Measurements from ENCODE around the gene MON1A.
A peak's percentile ranks its signal among the peaks of the same experiment; 100 is the strongest.

Gene MON1A

GRCh38 chr3:49872801-49873281, 56.8 kb downstream of the MON1A start:
- H3K4me3 ChIP-seq: no peak overlapping the region
- no peak for DNase-seq (ENCODE audit: low read depth, low spot score)
- H3K36me3 ChIP-seq (ENCODE audit: insufficient read depth, low read length): no peaks in the 10 kb centered on the region
- H3K9me3 ChIP-seq (ENCODE audit: low read depth, low read length): no peaks in the 10 kb centered on the region
- H3K27ac ChIP-seq: no peak overlapping the region
- no peak for TF ChIP-seq POLR2AphosphoS5 (IDR thresholded peaks at IDR 0.05; ENCODE audit: borderline replicate concordance, low read depth, low read length)
- no peak for TF ChIP-seq FOXP2 (optimal IDR thresholded peaks at IDR 0.05; ENCODE audit: control extremely low read depth, extremely low read length, insufficient read depth)
- TF ChIP-seq EZH2 (IDR thresholded peaks at IDR 0.05): no peak
- no peak overlapping the region for H3K9ac ChIP-seq (ENCODE audit: insufficient read length)

- Histone ChIP-seq H3K9me3 (ENCODE audit: low read depth, low read length) (no peaks in the 10 kb centered on the region), H3K27ac (no peak overlapping the region), H3K4me3 (no peak overlapping the region), H3K36me3 (ENCODE audit: insufficient read depth, low read length) (no peaks in the 10 kb centered on the region), H3K9ac (ENCODE audit: insufficient read length) (no peak overlapping the region)
- no peak for DNase-seq (ENCODE audit: low read depth, low spot score)
- TF ChIP-seq FOXP2 (optimal IDR thresholded peaks at IDR 0.05; ENCODE audit: control extremely low read depth, extremely low read length, insufficient read depth): no peak
- TF ChIP-seq POLR2AphosphoS5 (IDR thresholded peaks at IDR 0.05; ENCODE audit: borderline replicate concordance, low read depth, low read length): no peak
- TF ChIP-seq EZH2 (IDR thresholded peaks at IDR 0.05): no peak
Observed at GRCh38 chr3:49871531-49872153, 58.0 kb downstream of the MON1A start.

- Histone ChIP-seq H3K27ac (no peak within 1 kb of the TSS), H3K4me3 (peak within 1 kb of the TSS; percentile 71), H3K9ac (ENCODE audit: insufficient read length) (no peak within 1 kb of the TSS), H3K9me3 (ENCODE audit: low read depth, low read length) (no peaks in the 10 kb centered on the region), H3K36me3 (ENCODE audit: insufficient read depth, low read length) (no peaks in the 10 kb centered on the region)
- no peak for DNase-seq (ENCODE audit: low read depth, low spot score)
- no peak for TF ChIP-seq FOXP2 (optimal IDR thresholded peaks at IDR 0.05; ENCODE audit: control extremely low read depth, extremely low read length, insufficient read depth)
- TF ChIP-seq POLR2AphosphoS5 (IDR thresholded peaks at IDR 0.05; ENCODE audit: borderline replicate concordance, low read depth, low read length): no peak
- no peak for TF ChIP-seq EZH2 (IDR thresholded peaks at IDR 0.05)
Observed at GRCh38 chr3:49869525-49870126, 60.0 kb downstream of the MON1A start, which contains the start of gene CAMKV. TSS of gene CAMKV (minus strand) at chr3:49869906. CDS start at chr3:49862388, 7,518 bp downstream.

GRCh38 chr3:49868862-49869466, 60.6 kb downstream of the MON1A start:
- TF ChIP-seq FOXP2 (optimal IDR thresholded peaks at IDR 0.05; ENCODE audit: control extremely low read depth, extremely low read length, insufficient read depth) (no peak), POLR2AphosphoS5 (IDR thresholded peaks at IDR 0.05; ENCODE audit: borderline replicate concordance, low read depth, low read length) (no peak), EZH2 (IDR thresholded peaks at IDR 0.05) (no peak)
- no peak overlapping the region for H3K9ac ChIP-seq (ENCODE audit: insufficient read length)
- H3K27ac ChIP-seq: no peak overlapping the region
- no peaks in the 10 kb centered on the region for H3K9me3 ChIP-seq (ENCODE audit: low read depth, low read length)
- no peaks in the 10 kb centered on the region for H3K36me3 ChIP-seq (ENCODE audit: insufficient read depth, low read length)
- peak overlapping the region; percentile 71 for H3K4me3 ChIP-seq
- DNase-seq (ENCODE audit: low read depth, low spot score): no peak

- TF ChIP-seq FOXP2 (optimal IDR thresholded peaks at IDR 0.05; ENCODE audit: control extremely low read depth, extremely low read length, insufficient read depth): no peak
- TF ChIP-seq POLR2AphosphoS5 (IDR thresholded peaks at IDR 0.05; ENCODE audit: borderline replicate concordance, low read depth, low read length): no peak
- no peak for TF ChIP-seq EZH2 (IDR thresholded peaks at IDR 0.05)
- Histone ChIP-seq H3K9ac (ENCODE audit: insufficient read length) (no peak overlapping the region), H3K27ac (no peak overlapping the region), H3K36me3 (ENCODE audit: insufficient read depth, low read length) (no peaks in the 10 kb centered on the region), H3K9me3 (ENCODE audit: low read depth, low read length) (no peaks in the 10 kb centered on the region), H3K4me3 (no peak overlapping the region)
- no peak for DNase-seq (ENCODE audit: low read depth, low spot score)
Observed at GRCh38 chr3:49867871-49868321, 61.7 kb downstream of the MON1A start.

DNA sequence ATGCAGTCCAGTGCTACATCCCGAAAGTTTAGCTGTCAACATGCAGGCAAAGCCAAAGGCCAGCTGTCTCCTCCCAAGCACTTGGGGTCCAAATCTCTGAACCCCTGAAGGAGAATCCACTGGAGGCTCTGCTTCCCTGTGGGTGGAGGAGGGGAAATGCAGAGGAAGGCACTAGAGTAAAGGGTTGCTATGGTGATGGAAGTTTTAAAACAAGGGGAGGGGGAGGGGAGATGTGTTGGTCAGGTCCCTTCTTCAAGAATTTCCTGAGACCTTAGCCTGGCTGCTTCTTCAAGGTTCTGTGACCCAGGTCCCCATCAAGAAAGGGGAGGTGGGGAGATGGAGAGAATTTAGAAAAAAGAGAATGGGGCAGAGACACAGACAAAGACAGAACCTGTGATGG, 62.2 kb downstream of the MON1A start:
- DNase-seq (ENCODE audit: low read depth, low spot score): no peak
- H3K4me3 ChIP-seq: no peak overlapping the region
- TF ChIP-seq POLR2AphosphoS5 (IDR thresholded peaks at IDR 0.05; ENCODE audit: borderline replicate concordance, low read depth, low read length): no peak
- no peak for TF ChIP-seq FOXP2 (optimal IDR thresholded peaks at IDR 0.05; ENCODE audit: control extremely low read depth, extremely low read length, insufficient read depth)
- TF ChIP-seq EZH2 (IDR thresholded peaks at IDR 0.05): no peak

GRCh38 chr3:49865198-49865784, 64.3 kb downstream of the MON1A start:
- no peak for DNase-seq (ENCODE audit: low read depth, low spot score)
- no peaks in the 10 kb centered on the region for H3K36me3 ChIP-seq (ENCODE audit: insufficient read depth, low read length)
- no peak overlapping the region for H3K4me3 ChIP-seq
- H3K9me3 ChIP-seq (ENCODE audit: low read depth, low read length): no peaks in the 10 kb centered on the region
- TF ChIP-seq POLR2AphosphoS5 (IDR thresholded peaks at IDR 0.05; ENCODE audit: borderline replicate concordance, low read depth, low read length) (no peak), FOXP2 (optimal IDR thresholded peaks at IDR 0.05; ENCODE audit: control extremely low read depth, extremely low read length, insufficient read depth) (no peak), EZH2 (IDR thresholded peaks at IDR 0.05) (no peak)
- H3K27ac ChIP-seq: no peak overlapping the region
- H3K9ac ChIP-seq (ENCODE audit: insufficient read length): no peak overlapping the region

More for the DNA sequence above, 62.2 kb downstream of the MON1A start:
- Histone ChIP-seq H3K9me3 (ENCODE audit: low read depth, low read length) (no peaks in the 10 kb centered on the region), H3K9ac (ENCODE audit: insufficient read length) (no peak overlapping the region), H3K27ac (no peak overlapping the region), H3K36me3 (ENCODE audit: insufficient read depth, low read length) (no peaks in the 10 kb centered on the region)

DNA sequence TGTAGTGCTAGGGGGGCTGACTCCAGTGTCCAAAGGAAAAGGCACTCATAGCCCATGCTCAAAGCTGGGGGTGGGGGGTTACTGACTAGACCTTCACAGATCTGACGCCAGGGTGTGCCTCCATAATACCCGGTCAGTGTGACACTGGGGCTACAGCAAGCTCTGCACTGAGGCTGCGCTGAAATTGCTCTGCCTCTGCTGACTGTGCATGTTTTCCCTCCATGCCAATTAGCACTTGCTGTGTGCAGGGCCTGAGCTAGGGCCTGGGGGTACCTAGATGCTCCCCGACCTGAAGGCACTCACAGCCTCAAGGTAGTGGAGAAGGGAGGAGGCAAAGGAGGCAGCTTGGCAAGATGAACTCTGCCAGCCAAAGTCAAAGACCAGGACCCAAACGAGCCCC, 65.1 kb downstream of the MON1A start:
- no peaks in the 10 kb centered on the region for H3K36me3 ChIP-seq (ENCODE audit: insufficient read depth, low read length)
- no peak overlapping the region for H3K4me3 ChIP-seq
- no peaks in the 10 kb centered on the region for H3K9me3 ChIP-seq (ENCODE audit: low read depth, low read length)
- no peak for TF ChIP-seq POLR2AphosphoS5 (IDR thresholded peaks at IDR 0.05; ENCODE audit: borderline replicate concordance, low read depth, low read length)
- no peak for TF ChIP-seq FOXP2 (optimal IDR thresholded peaks at IDR 0.05; ENCODE audit: control extremely low read depth, extremely low read length, insufficient read depth)
- TF ChIP-seq EZH2 (IDR thresholded peaks at IDR 0.05): no peak
- no peak overlapping the region for H3K9ac ChIP-seq (ENCODE audit: insufficient read length)
- no peak overlapping the region for H3K27ac ChIP-seq
- DNase-seq (ENCODE audit: low read depth, low spot score): no peak

All from SK-N-MC (cell line).